ENCODE results near the gene SLC25A25.

SLC25A25 gene

DNA sequence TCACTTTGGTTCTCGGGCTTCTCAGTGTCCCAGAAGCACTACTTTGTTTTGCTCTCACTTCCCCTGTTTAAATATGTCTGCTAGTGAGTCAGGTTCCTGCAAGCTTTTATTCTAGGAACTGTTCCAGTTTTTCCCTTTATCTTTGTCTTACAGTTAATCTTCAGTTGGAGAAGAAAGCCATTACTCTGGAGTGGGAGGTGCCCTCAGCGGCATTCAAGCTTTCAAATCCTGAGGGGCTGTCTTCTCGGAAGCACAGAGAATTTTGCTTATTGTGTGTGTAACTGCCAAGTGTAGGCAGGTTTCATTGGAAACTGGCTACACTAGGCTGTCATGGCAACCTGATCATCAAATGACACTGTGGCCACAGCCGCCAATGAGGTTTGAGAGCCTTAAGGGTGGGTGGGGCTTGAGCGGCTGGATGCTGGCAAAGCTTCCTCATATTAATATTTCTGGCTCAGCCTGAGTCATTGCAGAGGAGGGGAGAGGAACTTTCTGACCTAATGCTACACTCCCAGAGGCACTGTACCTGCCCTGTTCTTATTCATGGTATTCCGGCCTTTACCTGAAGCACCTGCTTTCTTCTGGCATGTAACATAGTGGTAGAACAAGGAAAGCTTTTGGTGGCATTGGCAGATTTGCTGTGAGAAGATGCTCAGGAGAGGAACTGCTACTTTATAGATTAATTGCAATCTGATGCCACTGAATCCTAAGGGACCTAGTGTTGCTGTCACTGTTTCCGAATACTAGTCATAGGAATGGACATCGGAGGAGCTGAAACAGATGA is 26.3 kb downstream of the SLC25A25 start:
- no peaks in the 10 kb centered on the region for H3K27me3 ChIP-seq (ENCODE audit: control insufficient read depth, insufficient read depth, low read length)
- H3K36me3 ChIP-seq (ENCODE audit: control insufficient read depth, low read depth, low read length): no peaks in the 10 kb centered on the region
- peaks cover 14% of the 10 kb centered on the region for H3K4me1 ChIP-seq (ENCODE audit: control insufficient read depth, low read depth, low read length)
- H3K9ac ChIP-seq (ENCODE audit: low read length): no peak overlapping the region
- H3K27ac ChIP-seq (ENCODE audit: low read length): peak overlapping the region; percentile 41
- H3K4me3 ChIP-seq (ENCODE audit: low read length): no peak overlapping the region
- no peaks in the 10 kb centered on the region for H3K9me3 ChIP-seq (ENCODE audit: control insufficient read depth, low read depth, low read length)

DNA sequence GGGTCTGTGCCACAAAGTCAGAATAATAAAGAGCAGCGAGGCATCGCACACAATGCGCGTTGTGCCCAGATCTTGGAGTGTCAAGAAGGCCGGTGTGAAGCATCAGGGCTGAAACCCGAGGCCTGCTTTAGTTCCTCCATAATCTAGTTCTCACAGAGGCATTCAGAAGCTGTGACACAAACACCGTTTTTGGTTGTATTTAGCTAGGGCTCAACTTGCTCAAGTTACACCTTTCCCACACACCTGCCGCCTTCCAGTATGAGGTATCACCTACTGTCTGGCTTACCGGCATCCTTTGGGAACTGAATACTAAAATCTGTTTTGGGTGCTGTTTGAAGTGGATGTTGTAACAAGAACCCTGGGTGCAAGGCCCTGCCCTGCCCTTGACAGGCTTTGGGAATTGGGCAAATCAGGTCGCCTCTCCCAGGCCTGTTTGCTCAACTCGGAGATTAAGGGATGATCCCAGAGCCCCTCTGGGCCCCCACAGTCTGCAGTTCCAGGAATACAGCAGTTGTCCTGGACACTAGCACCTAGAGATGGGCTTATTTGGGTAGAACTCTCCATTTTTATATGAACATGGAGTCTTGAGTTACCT is 27.0 kb downstream of the SLC25A25 start:
- Histone ChIP-seq H3K4me3 (ENCODE audit: low read length) (no peak overlapping the region), H3K27me3 (ENCODE audit: control insufficient read depth, insufficient read depth, low read length) (no peaks in the 10 kb centered on the region), H3K9me3 (ENCODE audit: control insufficient read depth, low read depth, low read length) (no peaks in the 10 kb centered on the region), H3K36me3 (ENCODE audit: control insufficient read depth, low read depth, low read length) (no peaks in the 10 kb centered on the region), H3K4me1 (ENCODE audit: control insufficient read depth, low read depth, low read length) (peaks cover 21% of the 10 kb centered on the region), H3K27ac (ENCODE audit: low read length) (peak overlapping the region; percentile 22), H3K9ac (ENCODE audit: low read length) (no peak overlapping the region)

DNA sequence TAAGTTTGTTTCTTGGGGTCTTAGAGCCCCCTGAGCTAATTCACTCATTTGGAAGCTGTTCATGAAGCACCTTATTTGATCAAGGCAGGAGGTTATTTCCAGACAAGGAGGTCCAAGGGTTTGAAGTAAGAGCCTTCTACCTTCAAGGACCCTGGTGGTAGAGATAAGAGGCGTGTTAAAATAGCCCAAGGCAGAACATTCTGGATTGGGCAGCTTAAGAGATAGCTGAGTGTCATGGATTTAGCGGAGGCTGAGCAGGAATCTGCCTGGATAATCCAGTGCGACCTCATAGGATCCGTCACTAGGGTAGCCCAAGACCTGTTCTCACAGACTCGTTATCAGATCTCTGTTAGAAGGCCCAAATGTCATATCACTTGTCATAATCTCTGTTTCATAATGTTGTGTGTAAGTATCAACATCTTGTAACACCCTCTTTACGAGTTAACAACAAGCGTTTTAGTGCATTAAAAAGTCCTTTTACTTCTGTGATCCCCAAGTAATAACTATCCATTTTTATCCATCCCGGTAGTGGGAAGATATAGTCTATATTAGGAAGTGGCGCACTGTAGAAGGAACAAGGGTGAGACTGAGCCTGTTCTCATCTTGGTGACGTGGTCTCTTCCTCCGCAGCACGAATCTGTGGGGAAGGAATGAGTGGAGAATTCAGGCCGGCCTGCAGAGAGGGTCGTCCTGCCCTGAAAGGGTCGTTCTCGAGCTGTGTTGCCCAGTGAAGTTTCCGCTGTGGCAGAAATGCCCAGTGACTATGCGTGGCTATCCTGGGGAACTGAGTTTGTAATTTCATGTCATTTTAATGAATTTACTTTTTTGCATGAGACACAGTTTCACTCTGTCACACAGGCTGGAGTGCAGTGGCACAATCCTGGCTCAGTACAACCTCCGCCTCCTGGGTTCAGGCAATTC is 28.8 kb downstream of the SLC25A25 start:
- Histone ChIP-seq H3K9me3 (ENCODE audit: control insufficient read depth, low read depth, low read length) (no peaks in the 10 kb centered on the region), H3K36me3 (ENCODE audit: control insufficient read depth, low read depth, low read length) (peaks cover 8% of the 10 kb centered on the region), H3K9ac (ENCODE audit: low read length) (no peak overlapping the region), H3K4me3 (ENCODE audit: low read length) (no peak overlapping the region), H3K27me3 (ENCODE audit: control insufficient read depth, insufficient read depth, low read length) (no peaks in the 10 kb centered on the region), H3K4me1 (ENCODE audit: control insufficient read depth, low read depth, low read length) (peaks cover 21% of the 10 kb centered on the region), H3K27ac (ENCODE audit: low read length) (no peak overlapping the region)

DNA sequence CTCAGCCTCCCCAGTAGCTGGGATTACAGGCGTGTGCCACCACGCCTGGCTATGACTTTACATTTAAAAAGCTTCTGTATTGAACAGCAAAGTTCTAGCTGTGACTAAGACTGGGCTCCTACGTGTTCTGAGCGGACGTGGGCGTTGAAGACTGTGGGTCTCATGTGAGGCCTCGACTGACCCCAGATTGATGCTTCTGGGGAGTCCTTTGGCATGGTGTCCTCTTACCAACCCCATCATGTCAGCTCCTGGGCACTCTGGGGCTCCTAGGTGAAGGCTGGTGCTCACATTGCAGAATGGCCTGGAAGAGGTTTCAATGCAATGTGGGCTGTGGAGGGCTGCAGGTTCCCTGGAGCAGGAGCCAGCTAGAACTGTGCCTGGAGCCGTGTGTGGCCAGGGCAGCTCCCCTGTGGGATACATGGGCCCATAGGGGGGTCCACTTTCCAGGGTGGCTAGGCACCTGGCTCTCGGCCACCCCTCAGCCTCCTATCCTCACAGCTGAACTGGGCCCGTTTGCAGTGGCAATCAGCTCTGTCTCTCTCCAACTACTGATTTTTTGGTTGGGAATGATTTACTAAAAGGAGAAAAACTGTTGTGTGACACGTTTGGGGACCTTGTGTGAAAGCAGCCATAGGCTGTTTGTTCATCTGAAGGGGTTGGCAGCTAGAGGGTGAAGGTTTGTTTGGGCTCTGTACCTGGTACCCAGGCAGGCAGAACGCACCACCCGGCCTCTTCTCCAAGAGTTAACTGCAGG is 29.7 kb downstream of the SLC25A25 start:
- peak overlapping the region; percentile 83 for H3K9ac ChIP-seq (ENCODE audit: low read length)
- no peaks in the 10 kb centered on the region for H3K27me3 ChIP-seq (ENCODE audit: control insufficient read depth, insufficient read depth, low read length)
- peak overlapping the region; percentile 72 for H3K4me3 ChIP-seq (ENCODE audit: low read length)
- peak overlapping the region; percentile 22 for H3K27ac ChIP-seq (ENCODE audit: low read length)
- peaks cover 21% of the 10 kb centered on the region for H3K4me1 ChIP-seq (ENCODE audit: control insufficient read depth, low read depth, low read length)
- H3K36me3 ChIP-seq (ENCODE audit: control insufficient read depth, low read depth, low read length): peaks cover 17% of the 10 kb centered on the region
- no peaks in the 10 kb centered on the region for H3K9me3 ChIP-seq (ENCODE audit: control insufficient read depth, low read depth, low read length)

DNA sequence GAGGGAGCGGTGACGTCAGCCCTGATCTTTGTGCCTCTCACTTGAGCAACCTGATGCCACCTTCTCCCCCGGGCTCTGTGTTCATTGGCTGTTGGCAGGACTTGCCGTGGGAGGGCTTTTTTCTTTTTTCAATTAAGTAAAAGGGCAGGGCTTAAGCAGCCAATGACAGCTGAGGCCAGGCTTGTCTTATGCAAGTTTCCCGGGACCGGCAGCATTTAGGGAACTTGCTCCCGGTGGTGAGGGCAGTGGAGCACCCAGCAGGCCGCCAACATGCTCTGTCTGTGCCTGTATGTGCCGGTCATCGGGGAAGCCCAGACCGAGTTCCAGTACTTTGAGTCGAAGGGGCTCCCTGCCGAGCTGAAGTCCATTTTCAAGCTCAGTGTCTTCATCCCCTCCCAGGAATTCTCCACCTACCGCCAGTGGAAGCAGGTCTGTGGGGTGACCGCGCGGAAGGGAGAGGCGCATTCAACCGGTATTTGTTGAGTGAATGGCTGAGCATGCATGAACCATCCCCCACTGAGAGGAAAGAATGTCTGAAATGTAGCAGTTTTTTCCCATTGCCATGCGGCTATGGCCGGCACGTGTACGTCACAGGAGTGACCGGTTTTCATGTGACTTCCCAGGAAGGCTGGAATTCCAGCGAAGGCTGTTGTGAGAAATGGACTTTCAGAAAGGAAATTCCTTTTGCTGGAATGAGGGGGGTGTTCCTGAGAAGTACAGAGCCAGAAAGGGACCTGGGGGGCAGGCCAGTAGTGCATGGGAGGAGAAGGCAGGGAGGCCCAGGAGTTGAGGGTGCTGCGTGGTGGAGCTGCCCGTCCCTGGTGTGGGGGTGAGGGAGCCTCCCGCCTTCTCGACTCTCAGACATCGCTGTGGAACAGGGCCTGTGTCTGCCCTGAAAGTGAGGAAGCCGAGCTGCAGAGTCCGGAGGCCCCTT is 30.5 kb downstream of the SLC25A25 start:
- peak overlapping the region; percentile 83 for H3K9ac ChIP-seq (ENCODE audit: low read length)

DNA sequence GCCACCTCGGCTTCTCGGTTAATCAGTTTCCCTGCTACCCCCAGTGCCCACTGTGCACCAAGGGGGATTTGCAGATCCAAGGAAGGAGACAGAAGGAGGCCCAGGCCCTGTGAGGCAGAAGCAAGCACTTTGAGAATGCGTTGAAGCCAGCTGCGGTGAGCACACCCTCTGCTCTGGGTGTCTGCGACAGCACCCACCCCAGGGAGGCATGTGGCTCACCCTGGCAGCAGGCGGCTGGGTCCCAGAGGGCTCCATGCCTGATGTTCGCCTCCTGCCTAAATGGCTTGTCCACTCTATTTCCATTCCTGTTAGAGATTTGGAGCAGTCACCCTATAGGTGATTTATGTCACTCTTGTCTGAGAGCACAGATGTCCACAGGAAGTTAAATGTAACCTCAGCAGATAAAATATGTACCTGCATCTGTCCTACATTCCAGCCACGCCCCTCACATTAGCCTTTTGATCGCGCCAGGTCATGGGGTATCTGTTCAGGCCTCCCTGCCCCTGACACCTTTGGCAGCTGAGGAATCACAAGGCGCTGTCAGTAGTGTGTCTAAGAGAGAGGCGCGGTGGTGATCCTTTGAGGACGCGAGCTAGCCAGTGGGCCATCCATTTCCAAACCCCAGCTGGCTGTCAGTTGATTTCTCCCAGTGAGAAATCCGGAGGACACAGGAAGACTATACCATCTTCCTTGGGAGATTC is 31.3 kb downstream of the SLC25A25 start:
- Histone ChIP-seq H3K27ac (ENCODE audit: low read length) (no peak overlapping the region), H3K36me3 (ENCODE audit: control insufficient read depth, low read depth, low read length) (peaks cover 30% of the 10 kb centered on the region), H3K9me3 (ENCODE audit: control insufficient read depth, low read depth, low read length) (no peaks in the 10 kb centered on the region), H3K9ac (ENCODE audit: low read length) (peak overlapping the region; percentile 83), H3K4me3 (ENCODE audit: low read length) (peak overlapping the region; percentile 72), H3K27me3 (ENCODE audit: control insufficient read depth, insufficient read depth, low read length) (no peaks in the 10 kb centered on the region), H3K4me1 (ENCODE audit: control insufficient read depth, low read depth, low read length) (peaks cover 21% of the 10 kb centered on the region)

More for the DNA sequence above, 30.5 kb downstream of the SLC25A25 start:
- Histone ChIP-seq H3K27me3 (ENCODE audit: control insufficient read depth, insufficient read depth, low read length) (no peaks in the 10 kb centered on the region), H3K9me3 (ENCODE audit: control insufficient read depth, low read depth, low read length) (no peaks in the 10 kb centered on the region), H3K4me3 (ENCODE audit: low read length) (peak overlapping the region; percentile 72), H3K36me3 (ENCODE audit: control insufficient read depth, low read depth, low read length) (peaks cover 23% of the 10 kb centered on the region), H3K4me1 (ENCODE audit: control insufficient read depth, low read depth, low read length) (peaks cover 21% of the 10 kb centered on the region), H3K27ac (ENCODE audit: low read length) (peak overlapping the region; percentile 75)

DNA sequence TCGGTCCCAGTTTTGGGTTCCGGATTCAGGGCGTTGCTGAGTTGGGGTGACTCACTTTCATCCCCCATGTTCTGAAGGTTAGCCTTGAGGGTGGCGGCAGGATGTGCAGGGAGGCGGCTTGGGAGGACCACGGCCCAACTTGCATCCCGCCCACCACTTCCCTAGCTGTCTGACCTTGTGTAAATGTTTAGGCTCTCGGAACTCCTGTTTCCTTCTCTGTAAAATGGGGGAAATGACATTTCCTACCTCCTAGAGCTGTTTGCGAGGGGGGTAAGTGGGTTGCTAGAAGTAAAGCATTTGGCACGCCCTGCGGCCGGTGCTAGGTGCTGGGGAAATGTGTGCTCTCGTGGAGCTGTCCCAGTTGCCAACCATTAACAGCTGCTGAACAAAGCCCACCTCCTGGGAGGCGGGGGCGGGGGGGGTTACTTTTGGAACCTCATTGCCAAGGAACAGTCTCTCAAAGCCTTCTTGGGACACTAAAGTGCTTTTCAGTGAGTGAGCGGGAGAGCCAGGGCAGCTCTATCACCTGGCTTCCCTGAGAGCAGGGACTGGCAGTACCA is 32.0 kb downstream of the SLC25A25 start:
- H3K36me3 ChIP-seq (ENCODE audit: control insufficient read depth, low read depth, low read length): peaks cover 31% of the 10 kb centered on the region
- H3K4me1 ChIP-seq (ENCODE audit: control insufficient read depth, low read depth, low read length): peaks cover 21% of the 10 kb centered on the region
- H3K9ac ChIP-seq (ENCODE audit: low read length): no peak overlapping the region
- H3K27ac ChIP-seq (ENCODE audit: low read length): no peak overlapping the region
- H3K9me3 ChIP-seq (ENCODE audit: control insufficient read depth, low read depth, low read length): no peaks in the 10 kb centered on the region
- H3K27me3 ChIP-seq (ENCODE audit: control insufficient read depth, insufficient read depth, low read length): no peaks in the 10 kb centered on the region
- H3K4me3 ChIP-seq (ENCODE audit: low read length): no peak overlapping the region

DNA sequence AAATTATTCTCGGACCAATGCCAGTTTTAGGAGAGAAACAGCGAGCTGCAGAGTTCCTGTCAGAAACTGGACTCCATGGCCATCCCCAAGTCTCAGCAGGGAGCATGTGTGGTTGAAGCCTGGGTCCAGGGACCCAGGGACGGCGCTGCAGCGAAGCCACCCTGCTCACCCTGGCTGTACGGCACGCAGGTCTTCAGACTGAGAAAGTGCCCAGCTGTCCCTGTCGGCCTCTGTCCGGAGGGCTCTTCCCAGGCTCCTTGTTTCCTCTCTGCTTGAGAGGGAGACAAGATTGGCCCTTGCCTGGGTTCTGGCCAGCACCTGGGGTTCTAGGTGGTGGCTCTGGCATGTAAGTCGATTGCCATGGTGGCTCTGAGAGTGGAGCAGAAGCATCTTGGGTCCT is 32.5 kb downstream of the SLC25A25 start:
- no peak overlapping the region for H3K9ac ChIP-seq (ENCODE audit: low read length)

DNA sequence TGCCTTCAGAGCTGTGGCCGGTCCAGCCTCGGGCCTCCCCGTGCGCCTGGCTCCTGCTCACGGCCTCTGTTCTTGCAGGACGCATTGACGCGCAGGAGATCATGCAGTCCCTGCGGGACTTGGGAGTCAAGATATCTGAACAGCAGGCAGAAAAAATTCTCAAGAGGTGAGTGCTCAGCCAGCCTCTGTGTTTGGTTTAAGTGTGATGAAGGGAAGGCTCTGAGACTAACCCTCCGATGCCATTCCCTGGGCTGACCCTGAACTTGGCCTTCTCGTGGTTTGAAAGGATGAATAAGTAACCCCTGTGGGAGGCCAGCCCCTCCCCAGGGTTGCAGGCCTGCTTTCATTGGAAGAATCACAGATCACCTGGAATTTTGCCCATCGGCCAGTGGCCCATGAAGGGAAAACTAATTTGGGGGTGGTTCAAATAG is 33.2 kb downstream of the SLC25A25 start:
- H3K9me3 ChIP-seq (ENCODE audit: control insufficient read depth, low read depth, low read length): no peaks in the 10 kb centered on the region
- peaks cover 40% of the 10 kb centered on the region for H3K36me3 ChIP-seq (ENCODE audit: control insufficient read depth, low read depth, low read length)
- no peak overlapping the region for H3K27ac ChIP-seq (ENCODE audit: low read length)
- no peak overlapping the region for H3K9ac ChIP-seq (ENCODE audit: low read length)
- no peaks in the 10 kb centered on the region for H3K27me3 ChIP-seq (ENCODE audit: control insufficient read depth, insufficient read depth, low read length)
- peaks cover 21% of the 10 kb centered on the region for H3K4me1 ChIP-seq (ENCODE audit: control insufficient read depth, low read depth, low read length)
- H3K4me3 ChIP-seq (ENCODE audit: low read length): no peak overlapping the region

More for the DNA sequence above, 32.5 kb downstream of the SLC25A25 start:
- no peaks in the 10 kb centered on the region for H3K9me3 ChIP-seq (ENCODE audit: control insufficient read depth, low read depth, low read length)
- H3K36me3 ChIP-seq (ENCODE audit: control insufficient read depth, low read depth, low read length): peaks cover 33% of the 10 kb centered on the region
- no peaks in the 10 kb centered on the region for H3K27me3 ChIP-seq (ENCODE audit: control insufficient read depth, insufficient read depth, low read length)
- H3K4me3 ChIP-seq (ENCODE audit: low read length): no peak overlapping the region
- no peak overlapping the region for H3K27ac ChIP-seq (ENCODE audit: low read length)
- H3K4me1 ChIP-seq (ENCODE audit: control insufficient read depth, low read depth, low read length): peaks cover 21% of the 10 kb centered on the region
